22Rv1 (cell line): Measurements from ENCODE around the gene SPINT2.

Experiments used
- ZFX ChIP-seq: fragments of 450-650 bp; IDR thresholded peaks from 2 replicates; pipeline ENCODE4 v1.6.1; 2017; ENCODE audit warnings: antibody characterized with exemption, borderline replicate concordance
- TF ChIP-seq, protein P1 (sequence below): fragments of 450-650 bp; IDR thresholded peaks from 2 replicates; pipeline ENCODE4 v1.5.1; 2017; ENCODE audit warnings: mild to moderate bottlenecking

- TF ChIP-seq, protein P1, sequence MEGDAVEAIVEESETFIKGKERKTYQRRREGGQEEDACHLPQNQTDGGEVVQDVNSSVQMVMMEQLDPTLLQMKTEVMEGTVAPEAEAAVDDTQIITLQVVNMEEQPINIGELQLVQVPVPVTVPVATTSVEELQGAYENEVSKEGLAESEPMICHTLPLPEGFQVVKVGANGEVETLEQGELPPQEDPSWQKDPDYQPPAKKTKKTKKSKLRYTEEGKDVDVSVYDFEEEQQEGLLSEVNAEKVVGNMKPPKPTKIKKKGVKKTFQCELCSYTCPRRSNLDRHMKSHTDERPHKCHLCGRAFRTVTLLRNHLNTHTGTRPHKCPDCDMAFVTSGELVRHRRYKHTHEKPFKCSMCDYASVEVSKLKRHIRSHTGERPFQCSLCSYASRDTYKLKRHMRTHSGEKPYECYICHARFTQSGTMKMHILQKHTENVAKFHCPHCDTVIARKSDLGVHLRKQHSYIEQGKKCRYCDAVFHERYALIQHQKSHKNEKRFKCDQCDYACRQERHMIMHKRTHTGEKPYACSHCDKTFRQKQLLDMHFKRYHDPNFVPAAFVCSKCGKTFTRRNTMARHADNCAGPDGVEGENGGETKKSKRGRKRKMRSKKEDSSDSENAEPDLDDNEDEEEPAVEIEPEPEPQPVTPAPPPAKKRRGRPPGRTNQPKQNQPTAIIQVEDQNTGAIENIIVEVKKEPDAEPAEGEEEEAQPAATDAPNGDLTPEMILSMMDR, result no peak
- no peak for TF ChIP-seq ZFX
Measured at GRCh38 chr19:38265921-38266429, 1.6 kb downstream of the SPINT2 start.
